Osteoblast (primary cell): ENCODE data around the gene TPGS1. TPM values are rescaled to one million over a fixed set of nuclear protein-coding genes. Genes with fewer than 3 reads are reported as not detected.

Experiments
- DNase-seq: peaks from one replicate; pipeline ENCODE4 v3.0.0; 2011; ENCODE audit warnings: low spot score, mixed read lengths; ENCODE audit not compliant: insufficient read length; ENCODE audit errors: missing footprints
- H2AFZ ChIP-seq: 2 replicates; pipeline ENCODE4 v1.6.0; 2011; ENCODE audit warnings: mild to moderate bottlenecking, low read length
- H3K27ac ChIP-seq: 2 replicates; pipeline ENCODE4 v1.5.1; 2011; ENCODE audit warnings: mild to moderate bottlenecking, low read depth, low read length, moderate library complexity
- H3K27me3 ChIP-seq: 2 replicates; pipeline ENCODE4 v1.6.0; 2012; ENCODE audit warnings: mild to moderate bottlenecking, control low read depth, inconsistent platforms, low read length, moderate library complexity; ENCODE audit not compliant: insufficient read depth
- H3K36me3 ChIP-seq: 2 replicates; pipeline ENCODE4 v1.5.1; 2011; ENCODE audit warnings: mild to moderate bottlenecking, low read length, control low read depth, moderate library complexity; ENCODE audit not compliant: insufficient read depth
- H3K4me1 ChIP-seq: 2 replicates; pipeline ENCODE4 v1.5.1; 2011; ENCODE audit warnings: mild to moderate bottlenecking, low read length, control low read depth, moderate library complexity; ENCODE audit not compliant: insufficient read depth
- H3K4me2 ChIP-seq: 2 replicates; pipeline ENCODE4 v1.6.0; 2011; ENCODE audit warnings: mild to moderate bottlenecking, low read length; ENCODE audit not compliant: insufficient read depth
- H3K4me3 ChIP-seq: fragments of 200-600 bp; sonication (generic); 3 replicates; pipeline ENCODE4 v1.5.1; 2012; ENCODE audit warnings: mild to moderate bottlenecking, low read length, inconsistent platforms; ENCODE audit not compliant: insufficient read depth
- H3K79me2 ChIP-seq: 2 replicates; pipeline ENCODE4 v1.6.0; 2012; ENCODE audit warnings: mild to moderate bottlenecking, low read length, control low read depth, inconsistent platforms; ENCODE audit not compliant: insufficient read depth
- H3K9me3 ChIP-seq: 2 replicates; pipeline ENCODE4 v1.5.1; 2011; ENCODE audit warnings: low read depth, low read length, control low read depth
- H4K20me1 ChIP-seq: 2 replicates; pipeline ENCODE4 v1.6.0; 2012; ENCODE audit warnings: mild to moderate bottlenecking, low read length, control low read depth; ENCODE audit not compliant: insufficient read depth
- total RNA-seq: library from RNA; depleted of rRNA; stranded (reverse); fragments of >200 nt; gene quantifications from 2 replicates; pipeline ENCODE4 v1.2.3, GENCODE V29; 2012
- TF ChIP-seq, protein P1 (sequence below): IDR thresholded peaks from 2 replicates; pipeline ENCODE4 v1.5.1; 2011; ENCODE audit warnings: mild to moderate bottlenecking, low read depth, low read length, moderate library complexity; ENCODE audit errors: extremely low read depth

TPGS1 gene
- total RNA-seq, 1 donor, result 47.8 TPM

DNA sequence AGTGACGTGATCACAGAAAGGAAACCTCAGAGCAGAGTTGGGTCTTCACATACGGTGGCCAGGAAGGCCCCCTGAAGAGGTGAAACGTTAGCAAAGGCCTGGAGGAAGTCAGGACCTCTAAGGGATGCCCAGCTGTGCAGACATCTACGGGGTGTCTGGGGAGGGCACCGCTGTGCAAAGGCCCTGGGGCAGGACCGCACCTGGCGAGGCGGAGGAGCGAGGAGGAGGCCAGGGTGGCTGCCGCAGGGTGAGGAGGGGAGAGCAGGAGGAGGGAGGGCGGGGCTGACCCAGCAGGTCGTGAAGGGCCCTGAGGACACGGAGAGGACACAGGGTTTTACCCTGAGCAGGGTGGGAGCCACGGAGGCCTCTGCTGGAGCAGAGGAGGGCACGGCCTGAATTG is 22.8 kb upstream of the TPGS1 start:
- H3K9me3 ChIP-seq, result no peaks in the 10 kb centered on the region
- H3K4me1 ChIP-seq, result peaks cover 8% of the 10 kb centered on the region
- peaks cover 2% of the 10 kb centered on the region for H3K27me3 ChIP-seq
- H4K20me1 ChIP-seq, result no peaks in the 10 kb centered on the region
- no peak overlapping the region for H3K27ac ChIP-seq
- no peak overlapping the region for H2AFZ ChIP-seq
- DNase-seq, result peak; percentile 21
- H3K4me2 ChIP-seq, result no peak overlapping the region
- H3K36me3 ChIP-seq, result no peaks in the 10 kb centered on the region
- no peaks in the 10 kb centered on the region for H3K79me2 ChIP-seq
- no peak overlapping the region for H3K4me3 ChIP-seq
- TF ChIP-seq, protein P1, sequence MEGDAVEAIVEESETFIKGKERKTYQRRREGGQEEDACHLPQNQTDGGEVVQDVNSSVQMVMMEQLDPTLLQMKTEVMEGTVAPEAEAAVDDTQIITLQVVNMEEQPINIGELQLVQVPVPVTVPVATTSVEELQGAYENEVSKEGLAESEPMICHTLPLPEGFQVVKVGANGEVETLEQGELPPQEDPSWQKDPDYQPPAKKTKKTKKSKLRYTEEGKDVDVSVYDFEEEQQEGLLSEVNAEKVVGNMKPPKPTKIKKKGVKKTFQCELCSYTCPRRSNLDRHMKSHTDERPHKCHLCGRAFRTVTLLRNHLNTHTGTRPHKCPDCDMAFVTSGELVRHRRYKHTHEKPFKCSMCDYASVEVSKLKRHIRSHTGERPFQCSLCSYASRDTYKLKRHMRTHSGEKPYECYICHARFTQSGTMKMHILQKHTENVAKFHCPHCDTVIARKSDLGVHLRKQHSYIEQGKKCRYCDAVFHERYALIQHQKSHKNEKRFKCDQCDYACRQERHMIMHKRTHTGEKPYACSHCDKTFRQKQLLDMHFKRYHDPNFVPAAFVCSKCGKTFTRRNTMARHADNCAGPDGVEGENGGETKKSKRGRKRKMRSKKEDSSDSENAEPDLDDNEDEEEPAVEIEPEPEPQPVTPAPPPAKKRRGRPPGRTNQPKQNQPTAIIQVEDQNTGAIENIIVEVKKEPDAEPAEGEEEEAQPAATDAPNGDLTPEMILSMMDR, result no peak

DNA sequence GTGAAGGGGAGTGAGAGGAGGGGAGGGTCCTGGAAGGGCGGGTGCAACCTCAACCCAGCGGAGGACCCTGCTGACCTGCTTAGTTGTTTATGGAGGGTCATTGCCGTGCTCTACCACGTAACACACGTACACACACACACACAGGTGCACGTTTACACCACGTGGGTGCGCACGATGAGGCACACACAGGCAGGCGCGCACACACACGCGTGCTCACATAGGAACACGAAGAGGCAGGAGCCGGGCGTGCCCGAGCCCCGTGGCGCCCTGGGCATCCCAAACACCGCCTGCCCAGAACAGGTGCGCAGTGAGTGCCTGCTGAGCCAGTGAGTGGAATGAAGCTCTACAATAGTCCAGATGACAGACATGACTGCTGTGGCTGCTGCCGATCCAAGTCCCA is 22.2 kb upstream of the TPGS1 start:
- Histone ChIP-seq H3K4me1 (peaks cover 14% of the 10 kb centered on the region), H3K4me2 (peak overlapping the region; percentile 55), H2AFZ (no peak overlapping the region), H3K27me3 (peaks cover 2% of the 10 kb centered on the region), H4K20me1 (no peaks in the 10 kb centered on the region), H3K79me2 (no peaks in the 10 kb centered on the region), H3K27ac (no peak overlapping the region), H3K36me3 (no peaks in the 10 kb centered on the region), H3K4me3 (no peak overlapping the region), H3K9me3 (no peaks in the 10 kb centered on the region)
- peak; percentile 62 for DNase-seq
- TF ChIP-seq, protein P1, result no peak

DNA sequence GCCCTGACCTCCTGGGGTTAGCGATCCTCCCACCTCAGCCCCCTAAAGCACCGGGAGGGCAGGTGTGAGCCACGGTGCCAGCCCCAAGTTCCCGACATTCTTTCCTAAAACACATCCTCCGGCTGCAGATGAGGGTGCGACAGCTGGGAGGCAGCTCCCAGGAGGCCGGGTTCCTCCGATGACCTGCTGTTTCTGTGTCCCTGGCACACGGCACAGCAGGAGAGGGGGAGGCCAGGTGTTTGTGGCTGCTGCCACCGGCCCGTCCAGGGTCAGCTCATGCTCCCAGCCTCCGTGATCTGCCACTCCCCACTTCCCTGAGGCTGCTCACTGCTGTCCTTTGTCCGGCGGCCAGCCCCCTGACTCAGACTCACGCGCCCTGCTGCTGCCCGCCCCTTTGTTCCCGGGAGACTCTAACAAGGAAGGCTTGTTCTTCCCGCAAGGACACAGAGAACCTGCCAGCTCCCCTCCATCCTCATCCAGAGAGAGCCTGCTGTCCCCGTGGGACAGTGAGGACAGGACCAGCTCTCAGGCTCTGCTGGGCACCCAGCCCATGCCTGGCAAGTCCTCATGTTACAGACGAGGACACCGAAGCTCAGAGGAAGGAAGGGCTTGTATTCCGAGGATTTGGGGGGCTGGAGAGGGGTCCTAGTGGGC is 21.6 kb upstream of the TPGS1 start:
- Histone ChIP-seq H3K79me2 (no peaks in the 10 kb centered on the region), H3K27me3 (peaks cover 2% of the 10 kb centered on the region), H3K9me3 (no peaks in the 10 kb centered on the region), H3K27ac (no peak overlapping the region), H4K20me1 (no peaks in the 10 kb centered on the region), H3K4me1 (peaks cover 14% of the 10 kb centered on the region), H3K4me3 (peak overlapping the region; percentile 39), H3K4me2 (peak overlapping the region; percentile 55), H3K36me3 (no peaks in the 10 kb centered on the region), H2AFZ (peak overlapping the region; percentile 81)
- peak; percentile 97 for DNase-seq
- TF ChIP-seq, protein P1, result no peak

DNA sequence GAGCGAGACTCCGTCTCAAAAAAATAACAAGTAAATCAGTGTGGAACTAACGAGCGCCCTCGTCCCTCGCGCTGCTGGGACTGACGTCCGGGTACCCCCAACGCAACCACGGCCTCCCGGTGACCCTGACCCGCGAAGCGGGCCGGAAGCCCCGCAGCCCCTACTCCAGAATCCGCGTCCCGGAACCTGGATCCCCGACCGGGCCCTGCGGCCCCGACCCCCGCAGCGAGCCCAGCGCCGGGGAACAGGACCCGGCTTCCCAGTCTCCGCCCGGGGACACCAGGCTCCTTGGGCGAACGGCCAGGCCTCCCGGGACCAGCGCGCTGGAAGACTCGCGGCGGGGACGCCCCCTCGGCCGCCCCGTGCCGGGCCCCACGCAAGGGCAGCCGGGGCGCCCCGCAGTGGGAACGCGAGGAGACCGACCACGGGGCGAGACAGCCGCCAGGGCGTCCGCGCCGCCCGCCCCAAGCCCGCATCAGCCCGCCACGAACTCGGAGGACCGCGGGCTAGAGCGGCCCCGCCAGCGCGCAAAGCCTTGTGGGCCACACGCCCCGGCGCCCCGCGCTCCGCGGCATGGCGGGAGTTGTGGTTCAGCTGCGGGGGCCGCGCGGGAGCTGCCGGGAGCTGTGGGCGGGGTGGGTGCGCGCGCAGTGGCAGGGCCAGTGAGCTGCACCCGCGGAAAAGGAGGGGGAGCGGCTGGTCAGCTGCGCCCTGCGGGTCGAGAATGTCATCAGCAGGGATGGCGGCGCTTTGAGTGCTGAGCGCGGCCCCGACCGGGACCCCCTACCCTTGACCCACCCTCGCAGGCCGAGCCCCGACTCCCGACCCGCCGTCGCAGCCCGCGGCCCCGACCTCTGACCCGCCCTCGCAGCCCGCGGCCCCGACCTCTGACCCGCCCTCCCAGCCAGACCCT is 18.5 kb upstream of the TPGS1 start:
- peak; percentile 100 for DNase-seq
- Histone ChIP-seq H4K20me1 (no peaks in the 10 kb centered on the region), H2AFZ (peak overlapping the region; percentile 81), H3K79me2 (no peaks in the 10 kb centered on the region), H3K4me3 (peak overlapping the region; percentile 88), H3K27ac (peak overlapping the region; percentile 72), H3K4me1 (peaks cover 14% of the 10 kb centered on the region), H3K9me3 (no peaks in the 10 kb centered on the region), H3K4me2 (peak overlapping the region; percentile 89), H3K27me3 (peaks cover 2% of the 10 kb centered on the region), H3K36me3 (no peaks in the 10 kb centered on the region)
- TF ChIP-seq, protein P1, result no peak
